NAMALWA (cell line): ENCODE results near the gene SCGB3A1.

Source experiments
- DNase-seq: peaks from one replicate; pipeline ENCODE4 v3.0.0-alpha.2; 2015; ENCODE audit warnings: low spot score

SCGB3A1 gene

DNA sequence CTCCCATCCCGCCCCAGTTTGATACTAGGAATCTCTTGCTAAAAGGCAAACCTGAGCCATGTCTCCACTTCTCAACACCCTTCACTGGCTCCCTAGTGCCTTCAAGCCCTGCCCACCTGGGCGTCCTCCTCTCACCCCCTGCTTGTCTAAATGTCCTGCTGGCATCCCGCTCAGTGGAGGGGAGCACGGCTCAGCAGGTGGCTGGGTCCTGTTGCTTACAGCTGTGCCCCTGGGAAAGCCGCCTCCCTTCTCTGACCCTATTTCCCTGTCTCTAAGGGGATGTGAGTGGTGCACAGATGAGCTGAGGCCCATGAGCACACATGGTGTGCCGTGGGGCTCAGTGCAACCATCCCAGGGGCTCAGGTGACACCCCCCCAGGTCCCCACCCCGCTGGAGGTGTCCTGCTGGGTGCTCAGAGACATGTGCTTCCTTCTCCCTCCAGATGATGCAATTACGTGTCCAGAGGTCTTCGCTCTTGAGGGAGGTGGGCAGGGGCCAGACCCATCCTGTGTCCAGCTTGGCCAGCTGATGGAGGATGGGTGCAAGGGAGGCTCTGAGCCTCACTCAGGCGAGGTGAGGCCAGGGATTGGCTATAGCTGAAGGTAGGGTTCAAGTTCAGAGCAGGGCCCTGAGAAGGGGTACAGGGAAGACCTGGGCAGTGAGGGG lies 34.0 kb upstream of the SCGB3A1 start:
- no peak for DNase-seq

DNA sequence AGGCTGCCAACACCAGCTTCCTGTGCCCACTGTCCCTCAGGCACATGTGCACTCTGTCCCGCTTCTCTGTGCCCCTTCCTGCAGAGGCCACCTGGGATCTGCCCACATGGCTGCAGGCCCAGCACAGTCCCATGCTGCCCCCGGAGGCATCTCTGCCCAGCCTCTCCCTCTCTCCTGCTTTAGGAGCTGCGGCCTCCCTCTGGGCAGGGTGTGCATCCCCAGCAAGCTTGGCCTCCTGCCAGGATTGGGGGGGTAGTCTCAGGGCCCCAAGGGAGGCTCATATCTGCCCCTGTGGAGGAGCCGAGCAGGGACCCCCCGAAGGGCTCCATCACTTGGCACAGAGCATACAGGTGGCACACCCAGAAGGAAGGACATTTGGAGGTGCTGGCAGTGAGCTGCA lies 33.3 kb upstream of the SCGB3A1 start:
- no peak for DNase-seq

DNA sequence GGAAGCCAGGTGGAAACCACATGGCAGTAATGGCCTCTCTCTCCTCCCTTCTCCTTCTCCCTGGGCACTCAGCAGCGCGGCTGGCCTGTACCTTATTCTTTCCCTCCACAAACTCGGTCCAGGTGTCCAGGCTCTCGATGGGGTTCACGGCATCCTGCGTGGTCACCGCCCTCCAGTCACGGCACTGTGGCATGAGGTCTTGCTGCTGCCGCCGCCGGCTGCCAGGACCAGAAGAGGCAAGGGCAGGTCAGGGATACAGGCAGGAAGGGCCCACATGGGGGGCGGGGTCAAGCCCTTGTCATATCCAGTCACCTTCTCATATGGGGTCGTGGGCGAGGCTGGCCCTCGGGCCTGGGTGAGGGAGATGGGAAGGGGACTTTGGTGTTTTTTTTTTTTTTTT lies 32.5 kb upstream of the SCGB3A1 start:
- DNase-seq, result no peak

DNA sequence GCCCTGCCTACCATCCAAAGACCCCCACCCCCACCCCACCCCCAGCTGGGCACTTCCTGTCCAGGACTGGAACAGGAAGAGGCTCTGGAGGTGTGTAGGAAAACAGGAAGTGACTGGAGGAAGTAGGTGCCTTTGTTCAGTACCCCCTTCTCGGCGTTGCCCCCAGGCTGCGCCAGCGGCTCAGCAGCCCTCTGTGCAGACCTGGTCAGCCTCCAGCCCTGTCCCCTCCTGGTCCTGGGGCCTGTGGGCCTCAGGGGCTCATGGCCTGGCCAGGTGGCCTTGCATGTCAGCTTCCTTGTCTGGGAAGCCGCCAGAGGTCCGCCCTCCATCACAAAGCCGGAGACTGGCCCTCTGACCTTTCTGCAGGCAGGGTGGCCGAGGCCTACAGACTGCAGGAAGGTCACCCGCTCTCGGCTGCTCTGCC lies 32.1 kb upstream of the SCGB3A1 start:
- DNase-seq, result no peak

DNA sequence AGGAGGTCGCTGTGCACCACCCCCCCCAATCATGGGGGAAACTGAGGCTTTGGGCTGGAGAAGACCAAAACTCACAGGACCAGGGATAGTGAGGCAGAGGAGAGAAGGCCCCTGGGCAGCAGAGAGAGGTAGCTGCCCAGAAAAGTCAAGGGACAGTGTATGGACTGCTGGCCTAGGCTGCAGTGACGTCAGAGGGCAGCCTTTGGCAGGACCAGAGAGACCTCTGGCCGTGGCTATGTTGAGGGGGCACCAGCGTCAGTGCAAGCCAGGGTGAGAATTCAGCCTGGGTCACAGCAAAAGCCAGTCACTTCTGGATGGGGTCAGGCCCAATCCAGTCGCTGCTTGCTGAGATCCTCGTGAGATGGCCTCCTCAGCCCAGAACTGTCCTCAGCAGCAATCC lies 31.6 kb upstream of the SCGB3A1 start:
- no peak for DNase-seq

DNA sequence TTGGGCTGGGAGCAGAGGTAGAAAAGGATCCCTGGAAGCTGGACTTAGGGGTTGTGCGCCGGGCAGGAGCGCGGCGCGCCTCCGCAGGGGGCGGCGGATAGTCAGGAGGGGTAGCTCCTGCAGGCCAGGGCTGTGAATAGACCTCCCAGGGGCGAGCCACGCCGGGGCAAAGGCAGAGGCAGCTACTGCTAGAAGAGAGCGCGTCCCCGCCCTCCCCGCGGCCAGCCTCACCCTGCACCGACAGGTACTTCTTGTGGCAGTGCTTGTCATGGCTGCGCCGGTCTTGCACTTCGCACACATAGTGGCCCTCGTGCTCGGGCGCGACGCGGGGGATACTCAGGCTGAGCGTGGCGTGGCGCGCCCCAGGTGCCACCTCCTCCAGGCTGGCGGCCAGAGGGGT lies 30.0 kb upstream of the SCGB3A1 start:
- no peak for DNase-seq

DNA sequence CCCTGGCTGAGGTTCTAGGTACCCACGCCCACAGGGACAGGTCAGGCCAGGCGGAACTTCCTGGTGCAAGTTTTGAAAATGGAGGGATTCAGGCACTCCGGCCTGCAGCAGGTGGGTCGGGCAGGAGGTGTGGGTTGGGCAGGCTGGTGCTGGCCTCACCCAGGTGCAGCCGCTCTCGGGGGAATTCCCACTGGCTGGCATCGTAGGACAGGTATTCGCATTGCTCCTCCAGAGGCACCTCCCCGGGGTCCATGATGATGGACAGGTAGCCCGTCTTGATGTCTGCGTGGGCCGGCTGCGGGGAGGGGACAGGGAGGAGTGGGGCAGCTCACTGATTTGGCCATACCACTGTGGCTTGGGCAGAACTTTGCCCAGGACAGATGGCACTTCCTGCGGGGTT lies 28.7 kb upstream of the SCGB3A1 start:
- no peak for DNase-seq

DNA sequence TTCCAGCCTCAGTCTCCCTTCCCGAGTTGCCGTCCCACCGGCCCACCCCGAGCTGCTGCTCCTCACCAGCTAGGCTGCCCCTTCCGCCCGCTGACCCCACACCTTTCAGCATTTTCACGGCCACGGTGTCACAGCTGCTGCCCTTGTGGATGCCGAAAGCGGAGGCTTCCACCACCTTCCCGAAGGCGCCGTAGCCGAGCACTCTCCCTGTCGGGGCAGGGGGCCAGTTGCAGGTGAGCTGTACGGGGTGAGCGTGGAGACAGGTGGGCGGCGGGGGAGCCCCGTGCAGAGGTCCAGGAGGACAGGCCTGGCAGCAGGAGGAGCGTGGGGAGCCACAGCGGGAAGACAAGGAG lies 28.2 kb upstream of the SCGB3A1 start:
- DNase-seq, result no peak

DNA sequence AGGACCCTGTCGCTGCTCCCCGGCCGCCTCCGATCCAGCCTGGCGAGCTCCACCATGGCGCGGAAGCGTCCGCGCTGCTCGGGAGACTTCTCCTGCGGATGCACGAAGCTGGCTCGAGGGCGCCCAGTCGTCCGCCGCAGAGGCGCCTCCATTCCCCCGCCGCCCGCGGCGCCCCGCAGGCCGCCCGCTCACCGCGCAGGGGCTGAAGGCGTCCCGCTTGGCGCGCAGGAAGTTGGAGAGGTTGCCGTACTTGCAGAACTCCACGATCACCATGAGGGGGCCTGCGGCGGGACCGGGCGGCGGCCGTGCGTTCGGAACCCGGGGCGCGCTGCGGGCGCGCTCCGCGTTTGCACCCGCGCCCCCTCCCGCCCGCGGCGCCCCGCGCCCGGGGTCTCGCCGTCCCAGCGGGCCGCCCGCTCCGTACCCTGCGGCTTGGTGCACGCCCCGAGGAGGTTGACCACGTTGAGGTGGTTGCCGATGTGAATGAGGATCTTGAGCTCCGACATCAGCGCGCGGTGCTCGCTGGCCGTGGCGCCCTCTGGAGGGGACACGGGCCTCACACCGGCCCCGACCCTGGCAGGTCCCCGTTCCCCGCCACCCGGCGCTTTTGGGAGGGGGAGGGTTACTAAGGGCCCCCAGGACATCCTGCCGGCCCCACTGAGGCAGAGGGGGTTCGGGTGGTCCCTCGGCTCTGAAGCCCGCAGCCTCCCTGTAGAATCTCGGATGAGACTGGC lies 27.7 kb upstream of the SCGB3A1 start:
- no peak for DNase-seq

DNA sequence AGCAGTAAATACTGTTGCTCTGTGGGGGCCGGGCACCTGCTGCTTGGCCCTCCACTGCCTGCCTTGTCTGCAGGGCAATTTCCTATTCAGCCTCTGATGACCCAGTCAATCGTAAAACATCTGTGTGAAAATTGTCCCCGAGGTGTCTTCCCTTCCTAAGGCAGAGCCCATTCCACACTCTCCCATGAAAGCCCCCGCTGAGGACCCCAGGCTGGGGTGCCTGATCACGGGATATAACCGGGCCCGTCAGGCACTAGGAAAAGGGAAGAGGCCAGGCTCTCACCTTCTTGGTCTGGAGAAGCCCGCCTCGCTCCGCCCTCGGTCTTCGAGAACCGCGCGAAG lies 27.2 kb upstream of the SCGB3A1 start:
- no peak for DNase-seq

DNA sequence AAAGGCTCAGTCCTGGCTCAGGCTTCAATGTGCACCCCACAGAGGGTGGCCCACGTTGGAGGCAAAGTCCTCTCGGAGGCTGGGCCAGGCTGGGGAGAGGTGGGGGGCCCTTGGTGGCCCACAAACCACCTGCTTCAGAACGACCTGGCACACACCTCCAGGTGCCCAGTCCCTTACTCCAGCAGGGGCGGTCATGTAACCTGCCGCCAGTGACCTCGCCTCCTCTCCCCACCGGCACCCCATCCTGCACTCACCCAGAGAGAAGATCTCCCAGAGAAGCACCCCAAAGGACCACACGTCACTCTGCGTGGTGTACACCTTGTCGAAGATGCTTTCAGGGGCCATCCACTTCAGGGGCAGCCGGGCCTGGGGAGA lies 22.5 kb upstream of the SCGB3A1 start:
- DNase-seq, result no peak

DNA sequence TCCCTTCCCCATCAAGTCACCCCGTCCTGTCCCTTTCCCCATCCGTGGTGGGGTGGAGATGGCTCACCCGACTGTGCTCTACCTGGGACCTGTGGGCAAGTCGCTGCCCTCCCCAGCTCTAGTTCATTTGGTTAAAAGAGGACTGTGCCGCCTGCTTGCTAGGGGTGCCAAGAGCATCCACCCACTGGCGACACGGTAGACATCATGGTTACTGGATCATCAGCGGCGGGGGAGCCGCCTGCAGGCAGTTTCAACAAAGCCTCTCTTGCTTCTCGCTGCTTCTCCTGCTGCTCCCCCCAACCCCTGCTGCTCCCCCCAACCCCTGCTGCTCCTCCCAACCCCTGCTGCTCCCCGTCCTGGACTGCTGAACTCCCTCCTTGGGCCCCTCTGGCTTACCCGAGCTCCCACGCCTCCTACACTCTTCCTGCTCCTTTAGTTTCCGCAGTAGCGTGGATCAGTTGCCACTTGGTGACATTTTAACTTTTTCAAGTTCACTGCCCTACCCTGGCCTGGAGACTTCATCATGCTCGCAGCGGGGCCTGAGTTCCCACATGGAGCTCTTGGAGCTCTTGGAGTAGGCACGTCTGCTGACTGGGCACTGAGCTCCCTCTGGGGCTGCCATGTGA lies 22.0 kb upstream of the SCGB3A1 start:
- DNase-seq, result no peak

DNA sequence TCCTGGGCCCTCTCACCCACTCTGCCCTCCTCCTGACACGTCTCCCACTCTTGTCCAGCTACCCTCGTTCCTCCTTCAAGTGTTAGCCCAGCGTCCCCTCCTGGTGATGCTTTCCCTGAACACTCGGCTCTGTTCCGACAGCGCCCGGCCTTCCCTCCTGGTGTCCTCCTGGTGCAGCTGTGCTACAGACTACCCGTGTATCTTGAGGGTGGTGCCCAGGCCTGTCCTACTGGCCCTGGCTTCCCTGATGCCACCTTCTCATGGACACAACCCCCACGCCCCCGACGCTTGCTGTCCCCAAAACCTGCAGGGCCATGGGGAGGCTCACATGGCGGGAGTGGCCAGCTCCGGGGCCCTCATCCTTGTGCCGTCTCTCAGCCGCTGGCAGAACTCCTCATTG lies 21.4 kb upstream of the SCGB3A1 start:
- no peak for DNase-seq

DNA sequence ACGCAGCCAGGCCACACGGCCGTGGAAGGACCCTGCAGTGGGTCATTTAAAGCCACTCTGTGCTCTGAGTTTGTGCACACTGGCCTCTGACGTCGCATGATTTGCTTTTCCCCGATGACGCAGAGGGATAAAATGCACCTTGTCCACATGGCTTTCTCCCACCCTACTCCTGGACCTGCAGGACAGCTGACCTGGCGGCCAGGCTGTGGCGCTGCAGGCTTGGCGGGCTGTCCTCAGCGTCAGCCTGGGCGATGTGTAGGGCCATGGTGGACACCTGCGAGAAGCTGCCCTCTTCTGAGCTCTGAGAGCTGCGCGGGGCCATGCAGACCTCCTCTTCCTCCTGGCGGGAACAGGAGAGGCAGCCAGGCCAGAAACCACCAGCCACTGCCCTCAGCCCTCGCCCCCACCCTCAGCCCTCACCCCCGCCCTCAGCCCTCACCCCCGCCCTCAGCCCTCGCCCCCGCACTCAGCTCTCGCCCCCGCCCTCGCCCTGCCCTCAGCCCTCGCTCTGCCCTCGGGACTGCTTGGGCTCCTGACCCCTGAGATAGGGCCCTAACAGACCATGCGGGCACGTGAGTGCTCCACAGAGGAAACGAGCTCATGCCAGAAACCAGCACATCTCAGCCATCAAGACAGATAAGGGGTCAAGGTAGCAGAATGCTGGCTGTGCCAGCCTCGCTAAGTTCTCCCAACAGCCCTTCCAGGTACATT lies 20.0 kb upstream of the SCGB3A1 start:
- DNase-seq, result no peak

DNA sequence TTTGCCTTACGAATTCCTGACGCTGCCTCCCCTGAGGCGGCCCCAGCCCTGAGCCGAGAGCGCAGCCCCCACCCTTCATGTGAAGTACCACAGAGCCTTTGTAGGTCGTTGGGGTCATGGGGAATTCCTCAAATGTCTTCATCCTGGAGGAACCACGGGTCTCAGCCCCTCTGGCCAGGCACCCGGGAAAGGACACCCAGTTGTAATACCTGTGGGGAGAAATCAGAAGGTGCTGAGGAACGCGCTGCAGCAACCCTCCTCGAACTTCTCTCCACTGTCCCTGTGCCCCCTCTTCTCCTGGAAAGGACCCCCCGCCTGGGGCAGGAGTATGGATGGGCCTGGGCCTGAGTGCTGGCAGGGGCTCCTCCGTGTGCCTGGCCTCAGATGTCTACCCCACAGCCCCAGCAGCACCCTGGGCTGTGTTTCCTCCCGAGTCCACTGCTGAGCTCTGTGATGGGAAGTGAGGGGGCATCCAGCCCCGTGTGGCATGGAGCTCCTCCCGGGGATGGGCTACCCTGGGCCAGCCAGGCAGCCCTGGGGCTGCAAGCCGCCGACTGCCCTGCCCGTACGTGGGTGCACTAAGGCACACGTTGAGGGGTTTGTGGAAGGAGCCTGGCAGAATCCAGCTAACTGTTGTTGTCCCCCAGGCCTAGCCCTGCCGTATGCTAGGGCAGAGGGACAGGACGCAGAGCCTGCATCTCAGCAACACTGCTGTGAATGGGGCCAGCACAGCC lies 18.7 kb upstream of the SCGB3A1 start:
- no peak for DNase-seq

DNA sequence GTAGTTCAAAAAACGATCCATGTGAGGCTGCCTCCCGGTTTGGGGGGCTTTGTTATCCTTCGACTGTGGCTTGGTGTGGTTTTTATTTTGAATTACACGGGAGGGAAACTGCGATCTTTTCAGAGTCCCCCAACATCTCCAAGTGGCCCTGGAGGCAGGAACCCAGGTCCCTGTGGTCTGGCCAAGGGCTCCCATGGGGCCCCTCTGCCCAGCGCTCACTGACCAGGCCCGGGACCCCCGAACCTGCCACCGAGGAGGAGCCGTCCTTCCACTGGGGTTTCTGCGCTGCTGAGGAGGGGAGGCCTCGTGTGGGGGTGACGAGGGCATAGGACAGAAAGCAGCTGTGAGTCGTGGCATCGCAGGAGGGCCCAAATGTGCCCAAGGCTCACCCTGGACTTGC lies 18.1 kb upstream of the SCGB3A1 start:
- DNase-seq, result no peak

DNA sequence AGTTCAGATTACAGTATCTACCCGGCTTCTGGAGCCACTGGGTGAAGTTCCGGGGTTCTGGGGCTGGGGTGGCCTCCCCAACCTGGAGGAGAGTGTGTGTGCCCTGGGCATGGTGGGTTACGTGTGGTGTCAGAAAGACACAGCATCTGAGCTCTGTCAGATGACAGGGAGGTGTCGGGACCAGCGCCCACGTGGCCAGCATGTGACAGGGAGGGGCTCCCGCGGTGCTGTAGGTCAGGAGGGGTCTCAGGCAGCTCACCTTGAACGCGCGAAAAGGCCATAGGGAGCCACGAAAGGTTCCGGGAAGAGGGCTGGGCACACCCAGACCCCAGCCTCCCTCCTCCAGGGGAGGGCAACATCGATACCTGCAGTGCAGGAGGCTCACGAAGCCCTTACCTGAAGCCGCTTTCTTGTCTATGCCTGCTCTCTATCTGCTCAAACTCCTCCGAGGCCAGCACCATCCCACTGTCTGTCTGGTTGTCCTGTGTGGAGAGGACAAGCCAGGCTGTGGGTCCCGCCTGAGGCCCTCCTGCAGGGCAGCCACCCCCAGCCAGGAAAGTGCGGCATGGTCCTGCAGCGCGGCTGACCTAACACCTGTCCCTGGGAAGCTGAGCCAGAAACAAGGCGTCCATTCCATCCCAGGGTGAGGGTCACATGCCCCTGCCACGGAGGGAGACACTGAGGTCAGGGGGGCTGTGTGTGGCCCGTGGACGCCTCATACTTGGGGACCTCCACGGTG lies 17.4 kb upstream of the SCGB3A1 start:
- no peak for DNase-seq

DNA sequence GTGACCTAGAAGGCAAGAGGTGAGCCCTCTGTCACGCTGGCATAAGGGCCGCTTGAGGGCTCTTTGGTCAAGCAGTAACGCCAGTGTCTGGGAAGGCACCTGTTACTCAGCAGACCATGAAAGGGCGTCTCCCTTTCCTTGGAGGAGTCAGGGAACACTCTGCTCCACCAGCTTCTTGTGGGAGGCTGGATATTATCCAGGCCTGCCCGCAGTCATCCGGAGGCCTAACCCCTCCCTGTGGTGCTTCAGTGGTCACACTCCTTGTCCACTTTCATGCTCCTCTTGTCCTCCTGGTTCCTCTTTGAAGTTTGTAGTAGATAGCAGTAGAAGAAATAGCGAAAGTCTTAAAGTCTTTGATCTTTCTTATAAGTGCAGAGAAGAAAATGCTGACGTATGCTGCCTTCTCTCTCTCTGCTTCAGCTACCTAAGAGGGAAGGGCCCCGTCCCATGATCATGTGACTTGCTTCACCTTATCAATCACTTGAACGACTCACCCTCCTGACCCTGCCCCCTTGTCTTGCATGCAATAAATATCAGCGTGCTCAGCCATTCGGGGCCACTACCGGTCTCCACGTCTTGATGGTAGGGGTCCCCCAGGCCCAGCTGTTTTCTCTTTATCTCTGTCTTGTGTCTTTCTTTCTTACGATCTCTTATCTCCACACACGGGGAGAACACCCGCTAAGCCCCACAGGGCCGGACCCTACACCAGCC lies 16.7 kb upstream of the SCGB3A1 start:
- no peak for DNase-seq

DNA sequence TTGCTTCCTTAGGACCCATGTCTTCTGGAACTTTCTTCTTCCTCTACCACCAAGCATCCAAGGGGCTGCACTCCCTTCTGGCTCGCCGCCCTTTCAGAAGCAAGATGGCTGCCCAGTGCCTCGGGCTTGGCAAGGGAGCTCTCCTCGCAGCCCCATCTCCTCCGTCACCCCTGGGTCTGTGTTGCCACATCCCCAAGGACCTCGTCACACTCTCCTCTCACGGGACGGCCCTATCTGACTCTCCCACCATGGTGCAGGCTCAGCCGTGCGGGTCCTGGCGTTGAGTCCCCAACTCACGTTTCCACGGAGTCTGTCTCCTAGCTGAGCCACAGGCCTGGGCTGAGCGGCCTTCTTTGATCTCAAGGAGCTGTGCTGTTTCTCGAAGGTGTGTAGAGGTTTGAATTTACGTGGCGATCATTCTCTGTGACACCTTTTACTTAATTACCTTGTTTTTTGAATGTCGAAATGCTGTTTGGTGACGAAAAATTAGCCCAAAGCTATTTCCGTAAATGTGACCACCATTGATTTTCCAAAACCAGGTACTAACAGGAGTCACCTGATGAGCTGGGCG lies 15.0 kb upstream of the SCGB3A1 start:
- no peak for DNase-seq

DNA sequence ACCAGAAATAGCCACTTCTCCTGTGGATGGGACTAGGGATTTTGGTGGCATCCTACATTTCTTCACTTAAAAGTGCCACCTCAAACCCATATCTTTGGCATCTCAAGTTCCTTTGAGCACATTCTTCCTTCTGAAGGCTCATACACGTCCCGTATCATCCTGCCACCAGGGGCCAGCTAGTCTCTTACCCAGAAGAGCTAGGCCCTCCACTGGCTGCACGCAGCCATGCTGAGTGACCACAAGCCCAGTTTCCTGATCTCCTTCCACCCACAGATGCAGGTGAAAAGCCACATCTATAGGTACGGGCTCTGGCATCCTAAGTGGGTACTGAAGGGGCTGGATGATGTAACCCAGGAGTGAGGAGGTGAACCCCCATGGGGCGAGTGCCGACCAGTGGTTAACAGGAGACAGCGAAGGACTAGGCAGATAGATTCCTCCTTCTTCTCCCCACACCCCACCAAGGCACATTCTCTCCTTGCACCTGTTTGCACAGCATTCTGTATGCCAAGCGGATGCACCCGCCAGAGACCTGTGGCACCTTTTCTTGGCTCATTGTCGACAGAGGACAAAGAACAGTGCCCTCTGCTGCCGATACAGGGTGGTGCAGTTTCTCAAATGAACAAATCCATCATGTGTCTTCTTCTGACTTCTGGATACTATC lies 14.4 kb upstream of the SCGB3A1 start:
- DNase-seq, result peak; percentile 78
